Neural cell (in vitro differentiated cells): ENCODE results near the gene LRMDA.

ENCODE experiments used
- EZH2 ChIP-seq: fragments of 200-600, 300-800 bp; shearing (Covaris generic), sonication (generic); IDR thresholded peaks from 2 replicates; pipeline ENCODE4 v1.6.1; 2014; ENCODE audit warnings: antibody characterized with exemption, low read length, borderline replicate concordance, mild to moderate bottlenecking; ENCODE audit not compliant: insufficient read depth, poor library complexity, severe bottlenecking
- POLR2AphosphoS5 ChIP-seq: IDR thresholded peaks from 2 replicates; pipeline ENCODE4 v1.6.1; 2012
- TF ChIP-seq, protein P1 (sequence below): fragments of 450-650 bp; IDR thresholded peaks from 2 replicates; pipeline ENCODE4 v1.5.1; 2014; ENCODE audit warnings: antibody characterized with exemption, mild to moderate bottlenecking, moderate library complexity; ENCODE audit not compliant: poor library complexity, severe bottlenecking
- TF ChIP-seq, protein P2 (sequence below): IDR thresholded peaks from 2 replicates; pipeline ENCODE4 v1.6.1; 2012; ENCODE audit warnings: borderline replicate concordance

DNA sequence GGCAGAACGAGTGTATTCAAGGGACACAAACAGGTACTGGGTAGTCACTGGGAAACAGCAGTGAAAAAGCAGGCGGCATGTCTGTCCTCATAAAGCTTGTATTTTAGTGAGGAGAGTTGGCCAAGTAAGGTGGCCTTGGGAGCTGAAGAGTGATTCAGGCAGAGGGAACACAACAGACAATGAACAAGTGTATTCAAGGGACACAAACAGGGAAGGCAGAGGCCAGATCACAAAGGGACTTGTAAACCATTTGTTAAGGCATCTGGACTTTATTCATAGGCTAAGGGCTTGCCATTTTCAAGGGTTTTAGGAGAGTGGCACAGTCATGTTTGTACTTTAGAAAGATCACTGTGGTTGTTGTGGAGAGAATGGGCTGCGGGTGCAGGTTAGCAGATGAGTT is 49.0 kb downstream of the LRMDA start:
- TF ChIP-seq POLR2AphosphoS5 (no peak), EZH2 (no peak)
- TF ChIP-seq, protein P1, sequence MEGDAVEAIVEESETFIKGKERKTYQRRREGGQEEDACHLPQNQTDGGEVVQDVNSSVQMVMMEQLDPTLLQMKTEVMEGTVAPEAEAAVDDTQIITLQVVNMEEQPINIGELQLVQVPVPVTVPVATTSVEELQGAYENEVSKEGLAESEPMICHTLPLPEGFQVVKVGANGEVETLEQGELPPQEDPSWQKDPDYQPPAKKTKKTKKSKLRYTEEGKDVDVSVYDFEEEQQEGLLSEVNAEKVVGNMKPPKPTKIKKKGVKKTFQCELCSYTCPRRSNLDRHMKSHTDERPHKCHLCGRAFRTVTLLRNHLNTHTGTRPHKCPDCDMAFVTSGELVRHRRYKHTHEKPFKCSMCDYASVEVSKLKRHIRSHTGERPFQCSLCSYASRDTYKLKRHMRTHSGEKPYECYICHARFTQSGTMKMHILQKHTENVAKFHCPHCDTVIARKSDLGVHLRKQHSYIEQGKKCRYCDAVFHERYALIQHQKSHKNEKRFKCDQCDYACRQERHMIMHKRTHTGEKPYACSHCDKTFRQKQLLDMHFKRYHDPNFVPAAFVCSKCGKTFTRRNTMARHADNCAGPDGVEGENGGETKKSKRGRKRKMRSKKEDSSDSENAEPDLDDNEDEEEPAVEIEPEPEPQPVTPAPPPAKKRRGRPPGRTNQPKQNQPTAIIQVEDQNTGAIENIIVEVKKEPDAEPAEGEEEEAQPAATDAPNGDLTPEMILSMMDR, result no peak
- TF ChIP-seq, protein P2, sequence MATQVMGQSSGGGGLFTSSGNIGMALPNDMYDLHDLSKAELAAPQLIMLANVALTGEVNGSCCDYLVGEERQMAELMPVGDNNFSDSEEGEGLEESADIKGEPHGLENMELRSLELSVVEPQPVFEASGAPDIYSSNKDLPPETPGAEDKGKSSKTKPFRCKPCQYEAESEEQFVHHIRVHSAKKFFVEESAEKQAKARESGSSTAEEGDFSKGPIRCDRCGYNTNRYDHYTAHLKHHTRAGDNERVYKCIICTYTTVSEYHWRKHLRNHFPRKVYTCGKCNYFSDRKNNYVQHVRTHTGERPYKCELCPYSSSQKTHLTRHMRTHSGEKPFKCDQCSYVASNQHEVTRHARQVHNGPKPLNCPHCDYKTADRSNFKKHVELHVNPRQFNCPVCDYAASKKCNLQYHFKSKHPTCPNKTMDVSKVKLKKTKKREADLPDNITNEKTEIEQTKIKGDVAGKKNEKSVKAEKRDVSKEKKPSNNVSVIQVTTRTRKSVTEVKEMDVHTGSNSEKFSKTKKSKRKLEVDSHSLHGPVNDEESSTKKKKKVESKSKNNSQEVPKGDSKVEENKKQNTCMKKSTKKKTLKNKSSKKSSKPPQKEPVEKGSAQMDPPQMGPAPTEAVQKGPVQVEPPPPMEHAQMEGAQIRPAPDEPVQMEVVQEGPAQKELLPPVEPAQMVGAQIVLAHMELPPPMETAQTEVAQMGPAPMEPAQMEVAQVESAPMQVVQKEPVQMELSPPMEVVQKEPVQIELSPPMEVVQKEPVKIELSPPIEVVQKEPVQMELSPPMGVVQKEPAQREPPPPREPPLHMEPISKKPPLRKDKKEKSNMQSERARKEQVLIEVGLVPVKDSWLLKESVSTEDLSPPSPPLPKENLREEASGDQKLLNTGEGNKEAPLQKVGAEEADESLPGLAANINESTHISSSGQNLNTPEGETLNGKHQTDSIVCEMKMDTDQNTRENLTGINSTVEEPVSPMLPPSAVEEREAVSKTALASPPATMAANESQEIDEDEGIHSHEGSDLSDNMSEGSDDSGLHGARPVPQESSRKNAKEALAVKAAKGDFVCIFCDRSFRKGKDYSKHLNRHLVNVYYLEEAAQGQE, result no peak
